Loucy (cell line): ENCODE measurements around the gene RPN2.

Source experiments
- CTCF ChIP-seq: fragments of 200-600 bp; sonication (generic); conservative IDR thresholded peaks from 2 replicates; pipeline ENCODE4 v1.5.1; 2014; ENCODE audit warnings: mild to moderate bottlenecking, antibody characterized with exemption, low read length
- EZH2phosphoT487 ChIP-seq: fragments of 200-600 bp; IDR thresholded peaks from 2 replicates; pipeline ENCODE4 v1.6.1; 2018; ENCODE audit warnings: antibody characterized with exemption, mild to moderate bottlenecking, moderate library complexity, borderline replicate concordance

- TF ChIP-seq CTCF (no peak), EZH2phosphoT487 (no peak)
Observed at GRCh38 chr20:37142708-37143107, 36.4 kb upstream of the RPN2 start.
